Keratinocyte (primary cell): ENCODE results near the gene DNMBP.

ENCODE experiments used
- EZH2 ChIP-seq: IDR thresholded peaks from one replicate; pipeline ENCODE4 v1.6.1; 2012; ENCODE audit warnings: inconsistent platforms, mild to moderate bottlenecking, low read length, moderate library complexity
- TF ChIP-seq, protein P1 (sequence below), 3 experiments: IDR thresholded peaks in 1 of 3; conservative IDR thresholded peaks in 1 of 3; optimal IDR thresholded peaks in 1 of 3; 2 replicates in 2 of 3; 3 replicates in 1 of 3; pipeline versions ENCODE3 to v1.5.1; 2011; ENCODE audit warnings: low read length in 3 of 3, mild to moderate bottlenecking in 3 of 3, moderate library complexity in 2 of 3, control low read depth in 1 of 3, inconsistent platforms in 1 of 3; ENCODE audit not compliant: insufficient read depth in 2 of 3; ENCODE audit errors: extremely low read depth in 1 of 3

DNA sequence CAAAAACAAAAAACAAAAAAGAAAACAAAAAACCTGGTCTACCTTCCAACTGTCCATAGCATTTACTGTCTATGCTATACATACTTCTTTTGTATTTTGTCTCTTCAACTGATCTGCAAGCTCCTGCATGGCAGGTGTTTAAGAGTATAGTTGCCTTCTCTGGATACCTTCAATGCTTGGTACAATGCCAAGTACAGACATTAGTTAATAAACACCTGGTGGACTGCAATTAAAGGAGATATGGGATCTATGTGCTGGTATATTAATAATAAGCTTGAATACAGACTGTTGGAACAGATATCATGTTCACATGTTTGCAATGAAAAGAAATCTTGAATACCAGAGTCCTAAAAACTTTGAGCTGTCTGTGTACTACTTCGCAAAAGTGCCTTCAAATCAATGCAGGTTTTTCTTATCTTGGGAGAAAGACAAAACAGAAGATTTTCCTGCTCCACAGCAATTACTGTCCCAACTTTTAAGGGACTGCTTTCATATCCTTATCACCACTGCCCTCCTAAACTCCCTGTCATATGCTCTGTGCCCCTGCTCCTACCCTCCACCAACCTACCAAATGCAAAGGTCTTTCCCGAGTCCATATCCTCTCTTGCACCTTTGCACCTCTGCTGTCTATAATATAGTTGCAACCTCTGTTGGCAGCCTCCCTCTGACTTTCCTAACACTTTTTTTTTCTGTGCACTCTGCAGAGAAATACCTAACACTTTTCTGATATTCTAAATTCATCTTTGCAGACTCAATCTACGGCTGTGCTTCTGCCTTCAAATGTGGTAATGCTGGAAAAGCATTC lies 85.1 kb downstream of the DNMBP start:
- TF ChIP-seq, protein P1, sequence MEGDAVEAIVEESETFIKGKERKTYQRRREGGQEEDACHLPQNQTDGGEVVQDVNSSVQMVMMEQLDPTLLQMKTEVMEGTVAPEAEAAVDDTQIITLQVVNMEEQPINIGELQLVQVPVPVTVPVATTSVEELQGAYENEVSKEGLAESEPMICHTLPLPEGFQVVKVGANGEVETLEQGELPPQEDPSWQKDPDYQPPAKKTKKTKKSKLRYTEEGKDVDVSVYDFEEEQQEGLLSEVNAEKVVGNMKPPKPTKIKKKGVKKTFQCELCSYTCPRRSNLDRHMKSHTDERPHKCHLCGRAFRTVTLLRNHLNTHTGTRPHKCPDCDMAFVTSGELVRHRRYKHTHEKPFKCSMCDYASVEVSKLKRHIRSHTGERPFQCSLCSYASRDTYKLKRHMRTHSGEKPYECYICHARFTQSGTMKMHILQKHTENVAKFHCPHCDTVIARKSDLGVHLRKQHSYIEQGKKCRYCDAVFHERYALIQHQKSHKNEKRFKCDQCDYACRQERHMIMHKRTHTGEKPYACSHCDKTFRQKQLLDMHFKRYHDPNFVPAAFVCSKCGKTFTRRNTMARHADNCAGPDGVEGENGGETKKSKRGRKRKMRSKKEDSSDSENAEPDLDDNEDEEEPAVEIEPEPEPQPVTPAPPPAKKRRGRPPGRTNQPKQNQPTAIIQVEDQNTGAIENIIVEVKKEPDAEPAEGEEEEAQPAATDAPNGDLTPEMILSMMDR (optimal IDR thresholded peaks at IDR 0.05 in 1 of 3, IDR thresholded peaks at IDR 0.05 in 1 of 3, conservative IDR thresholded peaks at IDR 0.05 in 1 of 3; ENCODE audit: extremely low read depth in 1 of 3, insufficient read depth in 2 of 3, low read length in 3 of 3), result no peak
- no peak for TF ChIP-seq EZH2
